PC-9 (cell line): ENCODE data around the gene LRRN4CL. TPM values are rescaled to one million over a fixed set of nuclear protein-coding genes. Genes with fewer than 3 reads are reported as not detected.

Experiments used
- BruUV-seq: library from RNA; stranded (reverse); fragments of 400-500 nt; replicated peaks from 2 replicates; lab custom pipeline; 2021; lab: Mats Ljungman, UMichigan
- CTCF ChIA-PET: fragments of 300-600 bp; sonication (Branson Sonifier 250); formaldehyde crosslinking; loops from one replicate; lab custom pipeline; 2022; ENCODE audit warnings: antibody characterized with exemption; lab: Charles Lee
- POLR2A ChIA-PET: fragments of 300-600 bp; sonication (Branson Sonifier 250); formaldehyde crosslinking; loops from one replicate; lab custom pipeline; 2022; ENCODE audit warnings: antibody characterized with exemption; ENCODE audit not compliant: unreplicated experiment; lab: Charles Lee
- DNase-seq, 2 experiments: peaks; one replicate each; pipeline versions ENCODE4 v3.0.0 to v3.0.0-alpha.2; 2015 to 2022; ENCODE audit warnings: mixed read lengths in 1 of 2
- H2AFZ ChIP-seq: fragments of 200-600 bp; sonication (generic); 2 replicates; pipeline ENCODE4 v1.8.1; 2017; ENCODE audit warnings: antibody characterized with exemption
- H3F3A ChIP-seq: fragments of 200-600 bp; sonication (generic); 2 replicates; pipeline ENCODE4 v1.8.1; 2017; ENCODE audit warnings: antibody characterized with exemption, mild to moderate bottlenecking, low read depth; ENCODE audit not compliant: insufficient read depth
- H3K27ac ChIP-seq: fragments of 200-600 bp; sonication (generic); 2 replicates; pipeline ENCODE4 v1.6.1; 2016; ENCODE audit warnings: mixed run types
- H3K27me3 ChIP-seq: fragments of 200-600 bp; sonication (generic); 2 replicates; pipeline ENCODE4 v1.6.1; 2016; ENCODE audit warnings: low read depth, mixed run types; ENCODE audit not compliant: insufficient read depth
- H3K36me3 ChIP-seq: fragments of 200-600 bp; sonication (generic); 2 replicates; pipeline ENCODE4 v1.6.1; 2016; ENCODE audit warnings: low read depth, mixed run types
- H3K4me1 ChIP-seq: fragments of 200-600 bp; sonication (generic); replicated peaks from 2 replicates; pipeline ENCODE4 v1.6.1; 2016; ENCODE audit warnings: mixed run types; ENCODE audit not compliant: insufficient read depth
- H3K4me2 ChIP-seq: fragments of 200-600 bp; sonication (generic); 2 replicates; pipeline ENCODE4 v1.6.1; 2017; ENCODE audit warnings: mixed run types
- H3K4me3 ChIP-seq: fragments of 200-600 bp; sonication (generic); 2 replicates; pipeline ENCODE4 v1.6.1; 2016; ENCODE audit warnings: mixed run types
- H3K79me2 ChIP-seq: fragments of 200-600 bp; sonication (generic); 2 replicates; pipeline ENCODE4 v1.6.1; 2017; ENCODE audit warnings: low read depth, mixed run types
- H3K9me2 ChIP-seq: fragments of 200-600 bp; sonication (generic); 2 replicates; pipeline ENCODE4 v1.8.1; 2017; ENCODE audit warnings: mild to moderate bottlenecking; ENCODE audit not compliant: insufficient read depth
- H3K9me3 ChIP-seq: fragments of 200-600 bp; sonication (generic); 2 replicates; pipeline ENCODE4 v1.8.1; 2016; ENCODE audit warnings: low read depth; ENCODE audit not compliant: insufficient read depth
- H4K20me1 ChIP-seq: fragments of 200-600 bp; sonication (generic); 2 replicates; pipeline ENCODE4 v1.8.1; 2017; ENCODE audit not compliant: insufficient read depth
- EZH2 ChIP-seq: fragments of 200-600 bp; sonication (generic); IDR thresholded peaks from 2 replicates; pipeline ENCODE4 v1.8.0; 2017; ENCODE audit warnings: antibody characterized with exemption, low read depth
- intact Hi-C: fragments of 100-400 bp; cut with micrococcal nuclease; formaldehyde crosslinking; loops from one replicate; pipeline ENCODE4 v1.10.0; 2022; ENCODE audit not compliant: unreplicated experiment
- total RNA-seq: library from RNA; stranded (reverse); gene quantifications from 2 replicates; pipeline ENCODE4 v1.2.3, GENCODE V29; 2021
- TF ChIP-seq, protein P1 (sequence below): fragments of 200-600 bp; sonication (generic); conservative IDR thresholded peaks from 2 replicates; pipeline ENCODE4 v1.6.1; 2017; ENCODE audit warnings: mixed run types, antibody characterized with exemption, mild to moderate bottlenecking, moderate library complexity

Gene LRRN4CL
- total RNA-seq, 1 experiment from 2014 or later: 1.3 TPM

DNA sequence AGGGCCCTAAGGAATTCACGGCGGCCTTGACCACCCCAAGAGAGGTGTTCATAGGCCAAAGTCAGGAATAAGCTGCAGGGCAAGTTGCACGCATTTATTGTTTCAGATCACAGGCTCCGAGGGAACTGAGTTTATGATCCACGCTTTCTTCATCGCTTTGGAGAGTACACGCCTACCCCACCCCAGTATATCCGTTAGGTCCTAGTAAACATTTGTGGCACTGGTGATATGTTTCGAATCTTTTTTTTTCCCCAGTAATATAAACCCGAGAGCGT is 43.7 kb downstream of the LRRN4CL start:
- no peak for DNase-seq
- peak overlapping the region; percentile 99 for H3K4me3 ChIP-seq
- H3K36me3 ChIP-seq: peaks cover 21% of the 10 kb centered on the region
- peak overlapping the region; percentile 79 for H2AFZ ChIP-seq
- peaks cover 15% of the 10 kb centered on the region; the same call in 1 of the 2 replicates for H3K4me1 ChIP-seq
- peaks cover 10% of the 10 kb centered on the region; the same call in 1 of the 2 replicates for H4K20me1 ChIP-seq
- no peaks in the 10 kb centered on the region for H3K9me3 ChIP-seq
- peaks cover 61% of the 10 kb centered on the region for H3K79me2 ChIP-seq
- H3K9me2 ChIP-seq: no peaks in the 10 kb centered on the region
- POLR2A ChIA-PET: interaction anchor here (0.6 to 0.9 kb wide), 4 partner anchors 19 to 141 kb away, joined by 3 to 6 read pairs (median 4); partner anchors contain the start of genes B3GAT3, C11orf98, CSKMT and TUT1
- no peaks in the 10 kb centered on the region for H3K27me3 ChIP-seq
- H3K4me2 ChIP-seq: peak overlapping the region; percentile 99
- CTCF ChIA-PET: interaction anchor here (0.7 to 0.8 kb wide), 2 partner anchors 19 to 82 kb away, joined by 3 to 4 read pairs; partner anchors contain the start of genes C11orf98, CSKMT and HNRNPUL2
- intact Hi-C loops: loop anchor here (5.0 kb wide), 1 partner anchor 33 kb away; the partner anchor contains the start of genes EML3 and ROM1
- TF ChIP-seq, protein P1, sequence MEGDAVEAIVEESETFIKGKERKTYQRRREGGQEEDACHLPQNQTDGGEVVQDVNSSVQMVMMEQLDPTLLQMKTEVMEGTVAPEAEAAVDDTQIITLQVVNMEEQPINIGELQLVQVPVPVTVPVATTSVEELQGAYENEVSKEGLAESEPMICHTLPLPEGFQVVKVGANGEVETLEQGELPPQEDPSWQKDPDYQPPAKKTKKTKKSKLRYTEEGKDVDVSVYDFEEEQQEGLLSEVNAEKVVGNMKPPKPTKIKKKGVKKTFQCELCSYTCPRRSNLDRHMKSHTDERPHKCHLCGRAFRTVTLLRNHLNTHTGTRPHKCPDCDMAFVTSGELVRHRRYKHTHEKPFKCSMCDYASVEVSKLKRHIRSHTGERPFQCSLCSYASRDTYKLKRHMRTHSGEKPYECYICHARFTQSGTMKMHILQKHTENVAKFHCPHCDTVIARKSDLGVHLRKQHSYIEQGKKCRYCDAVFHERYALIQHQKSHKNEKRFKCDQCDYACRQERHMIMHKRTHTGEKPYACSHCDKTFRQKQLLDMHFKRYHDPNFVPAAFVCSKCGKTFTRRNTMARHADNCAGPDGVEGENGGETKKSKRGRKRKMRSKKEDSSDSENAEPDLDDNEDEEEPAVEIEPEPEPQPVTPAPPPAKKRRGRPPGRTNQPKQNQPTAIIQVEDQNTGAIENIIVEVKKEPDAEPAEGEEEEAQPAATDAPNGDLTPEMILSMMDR: no peak
- no peak for TF ChIP-seq EZH2
- BruUV-seq: no TSS peak
- peak overlapping the region; percentile 48; the same call in 1 of the 2 replicates for H3K27ac ChIP-seq
- H3F3A ChIP-seq: peaks cover 36% of the 10 kb centered on the region

DNA sequence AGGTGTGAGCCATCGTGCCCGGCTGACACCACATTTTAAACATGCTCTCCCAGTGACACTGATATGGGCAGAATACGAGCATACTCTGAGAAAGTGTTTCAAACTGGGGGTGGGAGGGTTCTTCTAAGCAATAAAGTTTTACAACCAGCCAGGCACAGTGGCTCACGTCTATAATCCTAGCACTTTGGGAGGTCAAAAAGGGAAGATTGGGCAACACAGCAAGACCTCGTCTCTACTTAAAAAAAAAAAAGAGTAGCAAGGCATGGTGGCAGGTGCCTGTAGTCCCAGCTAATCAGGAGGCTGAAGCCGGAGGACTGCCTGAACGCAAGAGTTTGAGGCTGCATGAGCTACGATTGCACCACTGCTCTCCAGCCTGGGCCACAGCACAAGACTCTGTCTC is 45.1 kb downstream of the LRRN4CL start:
- Histone ChIP-seq H3K27ac (no peak overlapping the region), H3K9me2 (no peaks in the 10 kb centered on the region), H3K79me2 (peaks cover 65% of the 10 kb centered on the region), H3F3A (peaks cover 36% of the 10 kb centered on the region), H4K20me1 (peaks cover 10% of the 10 kb centered on the region; the same call in 1 of the 2 replicates), H3K4me2 (no peak overlapping the region), H3K36me3 (peaks cover 21% of the 10 kb centered on the region), H3K9me3 (no peaks in the 10 kb centered on the region), H3K4me1 (peaks cover 15% of the 10 kb centered on the region; the same call in 1 of the 2 replicates), H2AFZ (no peak overlapping the region), H3K27me3 (no peaks in the 10 kb centered on the region), H3K4me3 (no peak overlapping the region)
- no peak for TF ChIP-seq EZH2
- TF ChIP-seq, protein P1: no peak
- no TSS peak for BruUV-seq
- ChIA-PET CTCF (no interaction called here), POLR2A (interaction anchor here (1.2 kb wide), 1 partner anchor 197 kb away, joined by 3 read pairs; no protein-coding TSS in a partner anchor)
- intact Hi-C loops: no loop called here
- no peak for DNase-seq

Other genes starting within 250 kb of the LRRN4CL start
- 632 and 734 TPM in 2 replicates for gene AHNAK, start 142.7 kb downstream of the LRRN4CL start, total RNA-seq
- gene EEF1G, start 115.6 kb downstream of the LRRN4CL start, total RNA-seq: 1,773 and 2,008 TPM in 2 replicates
- 39.3 and 40.5 TPM in 2 replicates for gene TUT1, start 98.0 kb downstream of the LRRN4CL start, total RNA-seq
- 96.6 and 120 TPM in 2 replicates for gene MTA2, start 87.7 kb downstream of the LRRN4CL start, total RNA-seq
- 83.2 and 84.2 TPM in 2 replicates for gene EML3, start 76.8 kb downstream of the LRRN4CL start, total RNA-seq
- 6.2 and 7.0 TPM in 2 replicates for gene ROM1, start 76.3 kb downstream of the LRRN4CL start, total RNA-seq
- gene B3GAT3, start 67.5 kb downstream of the LRRN4CL start, total RNA-seq: 38.9 and 60.5 TPM in 2 replicates
- 478 and 525 TPM in 2 replicates for gene GANAB, start 42.9 kb downstream of the LRRN4CL start, total RNA-seq
- gene INTS5, start 36.2 kb downstream of the LRRN4CL start, total RNA-seq: 28.2 and 31.5 TPM in 2 replicates
- 86.7 and 94.9 TPM in 2 replicates for gene C11orf98, start 24.3 kb downstream of the LRRN4CL start, total RNA-seq
- gene CSKMT, start 24.2 kb downstream of the LRRN4CL start, total RNA-seq: 19.2 and 51.9 TPM in 2 replicates
- 16.1 and 25.4 TPM in 2 replicates for gene UQCC3, start 17.9 kb downstream of the LRRN4CL start, total RNA-seq
- 13.2 and 16.1 TPM in 2 replicates for gene LBHD1, start 17.3 kb downstream of the LRRN4CL start, total RNA-seq
- 143 and 150 TPM in 2 replicates for gene UBXN1, start 10.5 kb downstream of the LRRN4CL start, total RNA-seq
- gene BSCL2, start 17.9 kb upstream of the LRRN4CL start, total RNA-seq: 173 and 201 TPM in 2 replicates
- 0.57 TPM in 1 of 2 replicates, not detected in the other for gene GNG3, start 18.1 kb upstream of the LRRN4CL start, total RNA-seq
- 55.2 and 76.9 TPM in 2 replicates for gene HNRNPUL2, start 37.9 kb upstream of the LRRN4CL start, total RNA-seq
- gene TTC9C, start 39.0 kb upstream of the LRRN4CL start, total RNA-seq: 65.3 and 71.4 TPM in 2 replicates
- 16.5 and 17.2 TPM in 2 replicates for gene ZBTB3, start 64.6 kb upstream of the LRRN4CL start, total RNA-seq
- gene POLR2G, start 72.0 kb upstream of the LRRN4CL start, total RNA-seq: 131 and 155 TPM in 2 replicates
- 31.2 and 36.4 TPM in 2 replicates for gene TAF6L, start 81.9 kb upstream of the LRRN4CL start, total RNA-seq
- 45.5 and 48.3 TPM in 2 replicates for gene TMEM179B, start 97.9 kb upstream of the LRRN4CL start, total RNA-seq
- gene TMEM223, start 102.5 kb upstream of the LRRN4CL start, total RNA-seq: 17.9 and 22.6 TPM in 2 replicates
- 45.6 and 56.1 TPM in 2 replicates for gene NXF1, start 115.9 kb upstream of the LRRN4CL start, total RNA-seq
- 61.9 and 65.8 TPM in 2 replicates for gene STX5, start 142.5 kb upstream of the LRRN4CL start, total RNA-seq
- not detected in 2 replicates for gene TEX54, start 143.3 kb upstream of the LRRN4CL start, total RNA-seq
- 72.4 and 74.1 TPM in 2 replicates for gene WDR74, start 150.1 kb upstream of the LRRN4CL start, total RNA-seq
- 513 and 619 TPM in 2 replicates for gene SLC3A2, start 191.4 kb upstream of the LRRN4CL start, total RNA-seq
- not detected in 2 replicates for gene CHRM1, start 231.8 kb upstream of the LRRN4CL start, total RNA-seq